Dermis blood vessel endothelial cell (primary cell): ENCODE data around the gene TSPAN4. TPM values are rescaled to one million over a fixed set of nuclear protein-coding genes. Genes with fewer than 3 reads are reported as not detected.

Experiments
- DNase-seq: peaks from one replicate; pipeline ENCODE4 v3.0.0; 2010
- total RNA-seq: library from RNA; depleted of rRNA; stranded (reverse); fragments of >200 nt; gene quantifications from 2 replicates; pipeline ENCODE4 v1.2.3, GENCODE V29; 2014

TSPAN4 gene
- total RNA-seq, 1 donor from 2014 or later: 179 TPM

DNA sequence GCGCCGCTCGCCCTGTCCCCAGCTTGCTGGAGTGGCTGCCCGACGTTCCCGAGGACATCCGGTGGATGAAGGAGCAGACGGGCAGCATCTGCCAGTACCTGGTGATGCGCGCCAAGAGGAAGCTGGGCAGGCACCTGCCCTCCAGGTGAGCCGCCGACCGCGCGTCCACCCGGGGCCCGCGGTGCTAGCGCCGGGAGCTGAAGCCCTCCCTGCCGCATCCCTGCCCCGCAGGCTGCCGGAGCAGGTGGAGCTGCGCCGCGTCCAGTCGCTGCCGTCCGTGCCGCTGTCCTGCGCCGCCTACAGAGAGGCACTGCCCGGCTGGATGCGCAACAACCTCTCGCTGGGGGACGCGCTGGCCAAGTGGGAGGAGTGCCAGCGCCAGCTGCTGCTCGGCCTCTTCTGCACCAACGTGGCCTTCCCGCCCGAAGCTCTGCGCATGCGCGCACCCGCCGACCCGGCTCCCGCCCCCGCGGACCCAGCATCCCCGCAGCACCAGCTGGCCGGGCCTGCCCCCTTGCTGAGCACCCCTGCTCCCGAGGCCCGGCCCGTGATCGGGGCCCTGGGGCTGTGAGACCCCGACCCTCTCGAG, 18.3 kb upstream of the TSPAN4 start:
- DNase-seq: no peak

DNA sequence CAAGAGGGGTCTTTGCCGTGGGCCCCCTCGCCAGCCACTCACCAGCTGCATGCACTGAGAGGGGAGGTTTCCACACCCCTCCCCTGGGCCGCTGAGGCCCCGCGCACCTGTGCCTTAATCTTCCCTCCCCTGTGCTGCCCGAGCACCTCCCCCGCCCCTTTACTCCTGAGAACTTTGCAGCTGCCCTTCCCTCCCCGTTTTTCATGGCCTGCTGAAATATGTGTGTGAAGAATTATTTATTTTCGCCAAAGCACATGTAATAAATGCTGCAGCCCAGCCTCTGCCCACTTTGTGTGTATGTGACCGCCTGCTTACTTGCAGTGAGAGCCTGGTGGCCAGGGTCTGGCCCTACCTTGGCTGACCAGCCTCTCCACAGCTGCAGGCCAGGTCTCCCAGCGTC, 17.7 kb upstream of the TSPAN4 start:
- no peak for DNase-seq

DNA sequence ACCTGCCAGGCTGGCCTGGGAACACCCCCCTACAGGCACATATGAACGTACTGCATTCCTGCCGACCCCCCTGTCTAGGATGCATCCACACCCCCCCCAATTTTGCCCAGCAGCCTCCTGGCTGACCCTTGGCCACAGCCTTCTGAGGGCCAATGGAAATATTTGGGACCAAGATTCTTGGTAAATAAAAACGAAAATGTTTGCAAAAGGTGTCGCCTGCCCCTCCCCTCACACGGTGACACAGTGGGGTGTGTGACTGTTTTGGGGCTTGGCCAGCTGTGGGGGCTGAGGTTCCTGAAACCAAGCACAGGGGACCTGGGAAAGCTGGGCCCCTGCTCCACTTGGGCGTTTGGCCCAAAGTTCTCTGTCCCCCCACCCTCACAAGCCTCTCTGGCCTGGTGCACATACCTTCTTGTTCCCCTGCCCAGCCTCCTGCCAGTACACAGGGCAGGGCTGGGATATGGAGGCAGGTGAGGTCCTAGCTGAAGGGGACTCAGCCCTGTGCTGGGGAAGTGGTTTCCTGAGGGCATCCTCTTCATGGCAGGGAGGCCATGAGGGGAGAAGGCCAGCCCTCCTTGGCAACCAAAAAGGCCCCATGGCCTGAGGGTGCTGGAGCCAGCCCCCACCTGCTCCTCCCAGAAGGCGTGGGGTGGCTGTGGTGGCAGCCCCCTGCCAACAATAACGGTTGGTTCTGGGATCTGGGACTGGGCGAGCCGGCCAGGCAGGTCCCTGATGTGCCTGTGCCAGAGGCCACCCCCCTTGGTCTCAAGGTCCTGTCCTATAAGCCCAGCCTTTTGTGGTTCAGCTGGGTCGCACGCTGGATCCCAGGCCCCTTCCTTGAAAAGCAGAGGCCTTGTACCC, 17.1 kb upstream of the TSPAN4 start:
- DNase-seq: no peak

DNA sequence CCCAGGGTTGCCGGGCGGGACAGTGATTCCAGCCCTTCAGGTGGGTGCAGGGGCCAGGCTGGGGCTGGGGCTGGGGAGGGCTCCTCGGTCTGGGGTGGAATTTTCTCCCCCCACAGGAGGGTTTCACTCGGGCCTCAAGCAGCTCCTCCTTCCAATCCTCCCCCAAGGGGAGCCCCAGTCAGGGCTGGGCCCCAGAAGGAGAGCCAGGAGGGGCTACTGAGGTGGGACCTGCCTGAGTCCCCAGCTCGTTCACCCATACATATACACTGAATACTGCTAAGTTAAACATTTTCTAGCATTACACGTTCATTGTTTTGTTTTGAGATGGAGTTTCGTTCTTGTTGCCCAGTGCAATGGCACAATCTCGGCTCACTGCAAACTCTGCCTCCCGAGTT, 16.4 kb upstream of the TSPAN4 start:
- DNase-seq: no peak

DNA sequence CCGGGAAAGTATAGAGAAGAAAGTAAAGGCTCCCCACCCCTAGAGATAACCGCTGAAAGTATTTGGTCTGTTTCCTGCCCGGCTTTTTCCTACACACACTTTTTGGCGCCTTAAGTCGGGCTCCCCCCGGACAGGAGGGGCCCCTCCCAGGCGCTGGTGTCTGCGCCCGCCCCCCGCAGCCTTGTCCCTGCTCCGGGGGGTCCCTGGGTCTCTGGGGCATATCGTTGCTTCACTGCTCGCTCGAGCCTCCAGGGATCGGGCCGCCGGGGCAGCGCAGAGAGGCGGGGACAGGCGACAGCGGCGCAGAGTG, 15.9 kb upstream of the TSPAN4 start:
- DNase-seq: no peak

DNA sequence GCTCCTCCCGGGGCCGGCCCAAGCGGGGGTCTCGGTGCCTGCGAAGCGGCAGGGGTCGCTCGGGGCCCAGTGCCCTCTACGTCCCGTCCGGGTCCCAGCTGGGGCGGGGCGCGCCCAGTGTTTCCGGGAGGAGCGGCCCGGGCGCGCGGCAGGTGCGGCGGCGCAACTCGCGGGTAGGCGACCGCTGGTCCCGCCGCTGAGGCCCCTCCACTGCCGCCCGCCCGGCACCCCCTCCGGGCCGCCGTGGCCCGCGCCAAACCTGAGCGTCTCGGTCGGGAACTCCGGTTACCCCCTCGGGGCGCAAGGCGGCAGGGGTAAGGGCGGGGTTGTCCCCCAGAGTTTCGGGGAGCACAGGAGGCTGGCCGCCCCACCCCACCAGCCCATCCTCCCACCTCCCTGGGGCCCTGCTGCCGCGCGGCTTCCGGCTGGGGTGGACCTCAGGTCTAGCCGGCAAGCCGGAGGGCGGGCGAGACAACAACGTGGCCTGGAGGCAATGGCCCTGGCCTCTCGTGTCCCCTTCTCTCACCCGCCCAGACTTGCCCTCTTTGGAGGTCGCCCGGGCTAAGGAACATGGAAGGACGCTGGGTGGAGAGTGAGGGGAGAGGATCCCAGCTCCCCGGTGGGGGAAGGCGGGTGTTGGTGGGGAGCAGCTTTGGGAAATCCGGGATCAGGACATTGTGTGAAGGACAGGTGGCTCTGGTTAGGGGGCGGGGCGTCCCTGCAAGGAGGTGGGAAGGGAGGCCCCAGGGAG, 15.3 kb upstream of the TSPAN4 start:
- no peak for DNase-seq

DNA sequence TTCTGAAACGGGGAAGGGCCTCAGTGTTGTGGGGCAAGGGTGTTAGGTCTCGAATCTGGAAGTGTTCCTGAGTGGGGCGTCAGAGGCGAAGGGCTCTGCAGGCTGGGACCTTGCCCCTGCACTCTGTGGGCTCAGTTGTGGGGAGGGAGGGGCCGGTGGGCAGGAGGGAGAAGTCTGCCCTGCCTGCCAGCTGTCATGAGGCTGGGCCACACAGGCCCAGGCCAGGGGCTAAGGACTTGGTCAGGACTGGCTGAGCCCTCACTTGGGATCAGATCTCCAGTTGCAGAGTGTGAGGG, 14.8 kb upstream of the TSPAN4 start, which contains the start of gene CRACR2B:
TSS of gene CRACR2B (plus strand) at position 23 of the 296 bp plus-strand sequence. CDS start 689 bp downstream, outside the sequence.
- DNase-seq: no peak

DNA sequence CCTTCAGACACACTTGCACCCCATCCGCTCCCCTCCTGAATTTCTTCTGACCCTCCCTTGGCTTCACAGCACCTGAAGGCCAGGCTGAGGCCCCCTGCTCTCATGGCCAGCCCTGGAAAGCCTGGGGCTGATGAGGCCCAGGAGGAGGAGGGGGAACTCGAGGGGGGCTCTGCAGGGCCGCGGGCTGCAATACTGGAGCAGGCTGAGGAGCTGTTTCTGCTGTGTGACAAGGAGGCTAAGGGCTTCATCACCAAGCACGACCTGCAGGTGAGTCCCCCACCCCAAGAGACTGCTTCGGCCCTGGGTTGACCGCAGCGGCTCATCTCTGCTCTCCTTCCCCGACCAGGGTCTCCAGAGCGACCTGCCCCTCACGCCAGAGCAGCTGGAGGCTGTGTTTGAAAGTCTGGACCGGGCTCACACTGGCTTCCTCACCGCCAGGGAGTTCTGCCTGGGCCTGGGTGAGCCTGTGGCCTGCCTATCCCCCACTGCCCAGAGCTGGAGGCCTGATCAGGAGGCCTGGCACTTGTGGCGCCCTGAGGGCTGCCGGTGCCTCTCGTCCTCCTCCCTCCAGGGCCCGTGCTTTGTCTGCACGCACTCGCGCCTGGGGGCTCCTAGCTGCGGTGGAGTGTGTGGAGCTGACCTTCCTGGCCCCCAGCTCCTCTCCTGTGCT, 14.0 kb upstream of the TSPAN4 start:
- DNase-seq: no peak

DNA sequence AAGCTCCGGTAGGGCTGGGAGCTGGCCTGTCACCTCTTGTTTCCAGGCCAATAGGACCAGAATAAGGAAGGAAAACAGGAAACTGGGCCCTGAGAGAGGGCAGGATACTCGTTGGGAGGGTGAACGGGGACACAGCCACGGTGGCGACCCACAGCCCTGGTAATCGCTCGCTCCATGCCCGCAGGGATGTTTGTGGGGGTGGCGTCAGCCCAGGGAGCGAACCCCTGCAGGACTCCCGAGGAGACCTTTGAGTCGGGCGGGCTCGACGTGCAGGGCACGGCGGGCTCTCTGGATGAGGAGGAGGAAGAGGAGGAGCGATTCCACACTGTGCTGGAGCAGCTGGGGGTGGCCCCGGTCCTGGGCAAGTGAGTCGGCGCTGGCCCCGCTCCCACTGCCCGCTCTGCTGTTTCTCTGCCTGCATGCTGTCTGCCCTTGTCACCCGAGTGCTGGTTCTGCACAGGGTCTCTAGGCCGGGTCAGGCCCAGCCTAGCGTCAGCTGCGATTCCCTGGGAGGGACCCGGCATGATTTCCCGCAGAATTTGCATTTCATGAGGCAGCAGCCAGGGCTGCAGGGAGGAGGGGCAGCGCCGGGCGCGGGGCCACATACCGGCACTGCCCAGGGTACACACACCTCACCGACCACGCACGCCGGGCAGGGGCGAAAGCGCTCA, 13.3 kb upstream of the TSPAN4 start:
- DNase-seq: peak; percentile 82

DNA sequence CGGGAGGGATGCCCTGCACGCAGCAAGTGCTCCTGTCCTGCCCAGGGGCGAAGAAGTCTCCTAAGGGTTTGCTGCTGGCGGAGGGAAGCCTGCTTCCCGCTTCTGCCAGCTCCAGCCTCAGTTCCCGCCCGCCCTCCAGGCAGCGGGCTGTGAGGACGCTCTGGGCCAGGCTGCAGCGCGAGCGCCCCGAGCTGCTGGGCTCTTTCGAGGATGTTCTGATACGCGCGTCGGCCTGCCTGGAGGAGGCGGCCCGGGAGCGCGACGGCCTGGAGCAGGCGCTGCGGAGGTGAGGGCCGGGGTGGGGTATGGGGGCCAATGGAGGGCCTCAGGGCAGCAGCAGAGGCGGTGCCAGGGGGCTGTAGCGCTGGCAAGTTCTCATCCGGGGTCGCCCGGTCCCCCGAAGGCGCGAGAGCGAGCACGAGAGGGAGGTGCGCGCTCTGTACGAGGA, 12.8 kb upstream of the TSPAN4 start:
- DNase-seq: no peak

DNA sequence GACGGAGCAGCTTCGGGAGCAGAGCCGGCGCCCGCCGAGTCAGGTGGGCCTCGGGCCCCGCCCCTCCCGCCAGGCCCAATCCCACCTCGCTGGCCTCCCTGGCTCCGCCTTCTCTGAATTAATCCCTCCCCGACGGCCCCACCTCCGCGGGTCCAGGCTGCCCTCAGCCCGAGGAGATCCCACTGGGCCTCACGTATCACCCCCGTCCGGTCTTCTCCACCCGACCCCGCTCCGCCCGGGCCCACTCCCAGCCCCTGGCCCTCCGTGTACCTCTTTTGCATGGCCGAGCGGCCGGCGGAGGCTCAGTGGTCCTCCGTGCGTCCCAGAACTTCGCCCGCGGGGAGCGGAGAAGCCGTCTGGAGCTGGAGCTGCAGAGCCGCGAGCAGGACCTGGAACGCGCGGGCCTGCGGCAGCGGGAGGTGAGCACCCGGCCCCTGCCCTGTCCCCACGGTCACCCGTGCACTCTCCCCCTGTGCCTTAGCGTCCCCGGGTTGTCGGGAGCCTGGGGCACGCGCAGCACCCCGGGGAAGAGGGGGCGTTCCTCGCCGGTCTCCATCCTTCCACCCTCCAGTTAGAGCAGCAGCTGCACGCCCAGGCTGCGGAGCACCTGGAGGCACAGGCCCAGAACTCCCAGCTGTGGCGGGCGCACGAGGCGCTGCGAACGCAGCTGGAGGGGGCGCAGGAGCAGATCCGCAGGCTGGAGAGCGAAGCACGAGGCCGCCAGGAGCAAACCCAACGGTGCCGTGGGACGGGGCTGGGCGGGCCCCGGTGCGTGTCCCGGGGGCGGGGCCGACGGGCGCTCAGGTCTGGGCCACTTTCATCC, 12.1 kb upstream of the TSPAN4 start:
- peak; percentile 82 for DNase-seq

DNA sequence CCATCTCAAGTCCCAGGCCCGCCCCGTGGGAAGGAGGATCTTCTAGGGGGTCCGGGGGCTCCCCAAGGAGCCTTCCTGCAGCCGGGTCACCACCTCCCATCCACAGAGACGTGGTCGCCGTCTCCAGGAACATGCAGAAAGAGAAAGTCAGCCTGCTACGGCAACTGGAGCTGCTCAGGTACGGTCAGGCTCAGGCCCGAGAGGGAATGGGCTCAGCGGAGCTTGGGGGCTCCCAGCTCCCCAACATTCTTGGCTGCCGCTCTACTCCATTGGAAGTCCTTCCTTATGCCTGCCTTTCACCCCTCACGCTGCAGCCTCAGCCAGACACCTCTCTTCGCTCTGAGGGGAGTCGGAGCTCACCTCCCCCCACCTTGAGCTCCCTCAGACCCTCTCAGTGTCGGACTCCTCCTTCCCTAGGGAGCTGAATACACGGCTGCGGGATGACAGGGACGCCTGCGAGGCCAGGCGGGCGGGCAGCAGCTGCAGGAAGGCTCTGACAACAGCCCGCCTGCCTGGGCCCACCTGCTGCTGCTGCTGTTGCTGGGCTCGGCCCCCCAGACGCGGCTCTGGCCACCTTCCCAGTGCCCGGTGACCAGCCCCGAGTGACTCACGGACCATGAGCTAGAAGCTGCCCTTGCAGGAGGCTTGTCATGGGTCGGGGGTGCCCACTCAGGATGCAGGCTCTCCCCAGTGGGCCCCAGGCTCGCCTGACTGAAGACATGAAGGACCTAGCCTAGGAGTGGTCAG, 11.4 kb upstream of the TSPAN4 start:
- DNase-seq: peak; percentile 69

DNA sequence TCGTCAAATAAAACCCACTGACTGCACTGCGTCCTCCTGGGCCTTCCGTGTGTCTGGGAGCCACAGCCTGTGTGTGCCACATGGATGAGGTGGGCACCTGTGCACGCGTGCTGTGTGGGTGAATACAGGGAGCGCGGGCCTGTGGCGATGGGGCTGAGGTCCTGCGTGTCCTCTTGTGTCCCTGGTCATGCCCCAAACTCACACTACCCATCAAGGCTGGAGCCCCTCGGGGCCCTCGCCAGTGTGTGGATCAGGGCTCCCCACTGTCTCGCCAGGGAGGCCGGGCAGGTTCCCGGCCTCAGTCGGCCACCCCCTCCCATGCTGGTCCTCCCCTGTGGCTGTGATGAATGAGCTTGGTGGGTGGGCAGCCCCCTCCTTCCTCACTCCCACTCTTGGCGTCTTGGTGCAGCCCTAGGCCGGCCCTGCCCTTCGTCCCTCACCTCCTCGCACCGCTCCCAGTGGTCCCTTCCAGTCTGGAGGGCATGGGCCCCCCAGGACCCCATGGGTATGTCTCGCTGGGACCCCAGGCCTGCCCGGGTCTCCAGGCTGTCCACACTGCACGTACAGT, 10.6 kb upstream of the TSPAN4 start:
- no peak for DNase-seq

DNA sequence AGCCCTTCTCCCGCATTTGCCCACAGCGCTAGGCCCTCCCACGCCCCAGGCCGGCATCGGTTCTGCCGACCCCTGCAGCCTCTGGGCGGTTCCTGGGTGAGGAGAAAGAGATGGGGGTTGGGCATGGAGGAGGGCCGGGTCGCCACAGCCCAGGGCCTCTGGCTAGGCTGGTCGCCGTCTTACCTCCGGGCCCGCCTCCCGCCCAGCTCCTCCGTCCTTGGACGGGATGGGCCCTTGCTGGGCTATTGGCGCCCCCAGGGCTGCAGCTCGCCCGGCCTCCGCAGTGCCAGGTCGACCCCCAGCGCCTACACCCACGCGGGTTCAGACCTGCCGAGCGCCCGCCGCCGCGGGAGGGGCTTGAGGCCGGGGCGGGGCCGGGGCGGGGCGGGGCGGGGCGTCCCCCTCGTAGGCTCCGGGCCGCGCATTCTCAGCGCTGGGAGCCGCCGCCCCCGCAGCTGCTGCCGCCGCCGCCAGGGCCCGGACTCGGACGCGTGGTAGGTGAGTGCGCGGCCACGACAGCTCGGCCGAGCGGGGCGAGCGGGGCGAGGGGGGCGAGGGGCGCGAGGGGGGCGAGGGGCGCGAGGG, 10.0 kb upstream of the TSPAN4 start, which contains the start of gene CD151:
TSS of gene CD151 (plus strand) at position 424 of the 585 bp plus-strand sequence. CDS start 3,118 bp downstream, outside the sequence.
- peak; percentile 69 for DNase-seq

DNA sequence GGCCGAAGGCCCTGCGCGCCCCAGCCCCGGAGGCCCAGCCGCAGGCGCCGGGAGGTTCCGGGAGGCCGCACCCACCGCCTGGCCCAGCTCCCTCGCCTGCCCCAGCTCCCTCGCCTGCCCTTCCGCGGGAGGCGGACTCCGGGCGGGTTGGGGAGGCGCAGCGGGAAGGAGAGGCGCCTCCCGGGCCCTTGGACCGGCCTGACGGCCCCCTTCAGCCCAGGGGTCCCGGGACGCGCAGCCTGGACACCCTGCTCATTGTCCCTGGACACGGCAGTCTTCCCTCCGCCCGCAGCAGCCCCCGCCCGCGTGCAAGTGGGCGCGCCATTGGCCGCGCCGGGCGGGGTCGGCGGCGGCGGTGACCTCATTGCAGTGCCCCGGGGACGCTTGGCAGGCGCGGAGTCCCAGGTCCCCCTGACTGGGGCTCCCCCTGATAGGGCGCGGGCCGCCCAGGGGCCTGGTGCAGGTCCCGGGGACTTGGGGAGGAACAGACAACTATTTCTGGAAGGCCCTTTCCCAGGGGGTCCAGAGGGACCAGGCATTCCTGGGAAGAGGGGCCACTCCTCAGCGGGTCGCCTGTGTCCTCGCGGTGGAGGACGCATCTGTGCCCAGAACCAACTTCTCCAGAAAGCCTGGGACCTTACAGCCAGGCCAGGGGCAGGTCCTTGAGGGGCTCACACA, 9.4 kb upstream of the TSPAN4 start:
- DNase-seq: peak; percentile 61

DNA sequence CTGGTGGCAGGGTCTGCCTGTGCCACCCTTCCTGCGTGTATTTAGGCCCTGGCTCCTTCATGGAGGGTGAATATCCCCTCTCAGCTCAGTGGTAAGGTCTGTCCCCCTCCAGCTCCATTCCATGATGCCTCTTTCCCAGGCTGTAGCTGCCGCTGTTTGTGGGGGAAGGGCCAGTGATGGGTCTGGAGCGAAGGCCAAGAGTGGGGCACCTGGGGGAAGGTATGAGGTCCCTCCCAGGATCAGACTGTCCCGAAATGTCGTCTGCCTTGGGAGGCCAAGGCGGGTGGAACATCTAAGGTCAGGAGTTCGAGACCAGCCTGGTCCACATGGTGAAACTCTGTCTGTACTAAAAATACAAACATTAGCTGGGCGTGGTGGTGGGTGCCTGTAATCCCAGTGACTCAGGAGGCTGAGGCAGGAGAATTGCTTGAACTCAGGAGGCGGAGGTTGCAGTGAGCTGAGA, 8.8 kb upstream of the TSPAN4 start:
- no peak for DNase-seq

DNA sequence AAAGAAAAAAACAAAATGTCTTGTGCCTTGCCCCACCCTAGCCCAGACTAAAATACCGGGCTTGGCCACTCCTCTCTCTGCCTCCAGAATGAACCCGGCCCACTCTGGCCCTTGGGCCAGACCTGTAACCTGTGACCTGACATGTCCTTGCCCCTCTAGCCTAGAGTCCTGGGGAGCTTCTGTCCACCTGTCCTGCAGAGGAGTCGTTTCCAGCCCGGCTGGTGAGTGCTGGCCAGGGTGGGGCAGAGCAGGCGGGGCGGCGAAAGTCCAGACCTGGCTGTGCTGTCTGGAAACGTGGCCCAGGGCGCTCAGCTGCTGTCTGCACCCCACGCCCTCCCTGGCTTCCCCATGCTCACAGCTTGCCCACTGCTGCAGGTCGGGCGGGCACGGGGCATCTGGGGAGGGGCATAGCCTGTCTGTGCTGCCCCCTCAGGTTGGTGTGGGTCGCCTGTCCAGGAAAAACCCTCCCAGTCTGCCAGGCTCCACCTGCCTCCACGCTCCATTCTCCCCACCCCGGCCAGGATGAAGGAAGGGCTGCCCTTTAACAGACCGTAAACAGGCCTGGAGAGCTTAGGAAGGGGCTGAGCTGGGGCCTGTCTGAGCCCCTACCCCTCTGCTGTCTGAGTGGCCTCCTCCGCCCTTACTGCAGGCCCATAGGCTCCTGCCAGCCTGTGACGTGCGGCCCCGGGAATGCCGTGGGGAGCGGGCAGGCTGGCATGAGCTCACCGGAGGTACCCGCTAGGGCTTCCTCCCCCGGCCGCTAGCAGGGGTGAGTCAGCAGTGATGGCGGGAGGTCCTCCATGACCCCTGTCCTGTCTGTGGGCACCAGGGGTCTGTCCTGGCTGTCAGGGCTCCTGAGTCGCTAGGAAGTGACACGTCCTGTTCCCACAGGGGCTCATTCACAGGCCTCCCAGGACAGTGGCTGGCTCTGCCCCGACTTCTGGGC, 8.0 kb upstream of the TSPAN4 start:
- peak; percentile 88 for DNase-seq

DNA sequence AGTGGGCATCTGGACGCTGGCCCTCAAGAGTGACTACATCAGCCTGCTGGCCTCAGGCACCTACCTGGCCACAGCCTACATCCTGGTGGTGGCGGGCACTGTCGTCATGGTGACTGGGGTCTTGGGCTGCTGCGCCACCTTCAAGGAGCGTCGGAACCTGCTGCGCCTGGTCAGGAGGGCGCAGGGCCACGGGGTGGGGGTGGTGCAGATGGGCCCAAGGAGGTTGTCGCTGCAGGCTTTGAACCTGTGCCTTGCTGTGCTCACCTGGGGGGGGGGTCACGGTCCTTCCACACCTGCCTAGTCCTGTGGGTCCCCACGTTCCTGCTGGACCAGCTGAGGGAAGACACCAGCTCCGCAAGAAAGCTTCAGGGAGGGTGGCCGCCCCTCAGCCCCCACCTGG, 6.4 kb upstream of the TSPAN4 start:
- no peak for DNase-seq
